ENCODE data around the gene BBS9. TPM values are rescaled to one million over a fixed set of nuclear protein-coding genes. Genes with fewer than 3 reads are reported as not detected.

BBS9 gene
- total RNA-seq, 6 experiments from 2014 or later: 3.0 to 8.0 (median 6.6) TPM

DNA sequence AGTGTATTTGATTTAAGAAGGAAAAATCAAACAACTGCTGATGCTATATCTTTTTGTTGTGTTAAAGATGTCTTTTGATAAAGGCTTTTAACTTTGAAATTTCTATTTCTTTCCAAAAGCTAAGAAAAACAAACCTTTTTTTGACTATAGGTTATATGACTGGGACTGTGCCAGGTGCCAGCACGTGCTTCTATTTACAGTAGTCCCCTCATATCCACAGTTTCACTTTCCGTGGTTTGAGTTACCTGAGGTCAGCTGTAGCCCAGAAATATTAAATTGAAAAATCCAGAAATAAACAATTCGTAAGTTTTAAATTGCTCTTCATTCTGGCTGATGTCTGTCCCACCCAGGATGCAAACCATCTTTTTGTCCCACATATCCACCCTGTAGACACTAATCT, 104.3 kb downstream of the BBS9 start:
- TF ChIP-seq POLR2A (IDR thresholded peaks at IDR 0.05): no peak
- Histone ChIP-seq H3K27ac (no peak overlapping the region), H3K4me1 (no peaks in the 10 kb centered on the region), H3K4me3 (no peak overlapping the region), H3K9me3 (no peaks in the 10 kb centered on the region), H3K36me3 (no peaks in the 10 kb centered on the region), H3K27me3 (no peaks in the 10 kb centered on the region)
- 21% methylated on average over 3 of the region's 3 CpGs for WGBS (ENCODE audit: insufficient coverage, low coverage, low lambda C conversion rate, missing lambda C conversion rate)
- peak in 1 of 4 donors; percentile 28 for ATAC-seq
- intact Hi-C loops (cut with DNase I): no loop called here
- no peak for DNase-seq

DNA sequence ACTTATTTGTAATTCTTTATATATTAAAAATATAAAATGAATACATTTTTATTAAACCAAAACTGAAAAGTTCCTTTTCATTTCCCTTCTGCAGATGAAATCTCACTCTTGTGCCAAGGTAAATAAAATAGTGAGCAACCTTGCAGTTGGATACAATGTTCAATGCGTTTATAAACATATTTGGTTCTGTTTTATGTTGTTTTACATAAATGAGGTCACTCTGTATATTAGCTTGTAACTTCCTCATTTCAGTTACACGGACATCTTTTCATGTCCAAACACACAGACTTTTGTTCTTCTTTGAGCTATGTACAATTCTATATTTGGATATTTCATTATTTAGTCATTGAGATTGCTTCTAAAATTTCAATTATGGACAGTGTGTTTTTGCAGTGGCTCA, 107.7 kb downstream of the BBS9 start:
- intact Hi-C loops (cut with DNase I): no loop called here
- H3K27ac ChIP-seq: no peak overlapping the region
- peak in 3 of 4 donors; percentile 52 to 81 (median 54) for ATAC-seq

GRCh38 chr7:33243319-33243881, 114.0 kb downstream of the BBS9 start:
- H3K4me1 ChIP-seq: no peaks in the 10 kb centered on the region
- no peaks in the 10 kb centered on the region for H3K9me3 ChIP-seq
- H3K27ac ChIP-seq: no peak overlapping the region
- DNase-seq (no peak), ATAC-seq (peak; percentile 82 to 92 (median 84))
- whole genome bisulfite sequencing (ENCODE audit: insufficient coverage, low coverage, low lambda C conversion rate, missing lambda C conversion rate): 39% methylated on average over 2 of the region's 2 CpGs
- H3K4me3 ChIP-seq: no peak overlapping the region
- H3K27me3 ChIP-seq: no peaks in the 10 kb centered on the region
- H3K36me3 ChIP-seq: no peaks in the 10 kb centered on the region
- intact Hi-C loops (cut with DNase I): no loop called here
- TF ChIP-seq, protein P1, sequence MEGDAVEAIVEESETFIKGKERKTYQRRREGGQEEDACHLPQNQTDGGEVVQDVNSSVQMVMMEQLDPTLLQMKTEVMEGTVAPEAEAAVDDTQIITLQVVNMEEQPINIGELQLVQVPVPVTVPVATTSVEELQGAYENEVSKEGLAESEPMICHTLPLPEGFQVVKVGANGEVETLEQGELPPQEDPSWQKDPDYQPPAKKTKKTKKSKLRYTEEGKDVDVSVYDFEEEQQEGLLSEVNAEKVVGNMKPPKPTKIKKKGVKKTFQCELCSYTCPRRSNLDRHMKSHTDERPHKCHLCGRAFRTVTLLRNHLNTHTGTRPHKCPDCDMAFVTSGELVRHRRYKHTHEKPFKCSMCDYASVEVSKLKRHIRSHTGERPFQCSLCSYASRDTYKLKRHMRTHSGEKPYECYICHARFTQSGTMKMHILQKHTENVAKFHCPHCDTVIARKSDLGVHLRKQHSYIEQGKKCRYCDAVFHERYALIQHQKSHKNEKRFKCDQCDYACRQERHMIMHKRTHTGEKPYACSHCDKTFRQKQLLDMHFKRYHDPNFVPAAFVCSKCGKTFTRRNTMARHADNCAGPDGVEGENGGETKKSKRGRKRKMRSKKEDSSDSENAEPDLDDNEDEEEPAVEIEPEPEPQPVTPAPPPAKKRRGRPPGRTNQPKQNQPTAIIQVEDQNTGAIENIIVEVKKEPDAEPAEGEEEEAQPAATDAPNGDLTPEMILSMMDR (IDR thresholded peaks at IDR 0.05): peak; percentile 54 to 69 (median 64)
- no peak for TF ChIP-seq POLR2A (IDR thresholded peaks at IDR 0.05)

More for the DNA sequence above, 107.7 kb downstream of the BBS9 start:
- H3K9me3 ChIP-seq: no peaks in the 10 kb centered on the region
- no peak for TF ChIP-seq POLR2A (IDR thresholded peaks at IDR 0.05)
- TF ChIP-seq, protein P1 (IDR thresholded peaks at IDR 0.05): no peak
- no peaks in the 10 kb centered on the region for H3K27me3 ChIP-seq
- WGBS (ENCODE audit: insufficient coverage, low coverage, low lambda C conversion rate, missing lambda C conversion rate): 9% methylated on average over 2 of the region's 2 CpGs
- no peak for DNase-seq
- no peaks in the 10 kb centered on the region for H3K4me1 ChIP-seq
- H3K4me3 ChIP-seq: no peak overlapping the region
- H3K36me3 ChIP-seq: no peaks in the 10 kb centered on the region

DNA sequence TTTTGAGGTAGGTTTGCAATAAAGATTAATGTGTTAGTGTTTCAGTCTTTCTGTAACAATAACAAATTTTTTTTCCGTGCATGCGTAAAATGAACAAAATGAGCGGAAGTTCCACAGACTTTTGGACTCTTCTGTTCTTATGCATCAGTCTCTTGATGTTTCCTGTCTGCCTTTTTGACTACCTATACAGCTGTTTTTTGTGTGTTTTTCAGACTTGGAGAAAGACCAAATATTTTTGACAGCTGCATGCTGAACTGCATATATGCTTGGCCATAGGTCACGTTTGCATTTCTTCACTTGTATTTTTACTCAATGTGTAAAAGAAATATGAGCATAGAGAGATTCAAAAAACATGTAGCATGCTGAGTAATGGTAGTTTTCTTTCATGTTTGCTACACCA, 119.3 kb downstream of the BBS9 start:
- no peak for ATAC-seq
- H3K27ac ChIP-seq: no peak overlapping the region
- TF ChIP-seq POLR2A (IDR thresholded peaks at IDR 0.05): no peak
- TF ChIP-seq, protein P1 (IDR thresholded peaks at IDR 0.05): no peak
- WGBS (ENCODE audit: insufficient coverage, low coverage, low lambda C conversion rate, missing lambda C conversion rate): 85% methylated on average over 4 of the region's 4 CpGs
- H3K36me3 ChIP-seq: no peaks in the 10 kb centered on the region
- no peaks in the 10 kb centered on the region for H3K27me3 ChIP-seq
- no peaks in the 10 kb centered on the region for H3K4me1 ChIP-seq
- H3K9me3 ChIP-seq: no peaks in the 10 kb centered on the region
- H3K4me3 ChIP-seq: no peak overlapping the region
- intact Hi-C loops (cut with DNase I): no loop called here
- DNase-seq: no peak

- intact Hi-C loops (cut with DNase I): no loop called here
- Histone ChIP-seq H3K4me3 (no peak overlapping the region), H3K27ac (no peak overlapping the region), H3K9me3 (no peaks in the 10 kb centered on the region), H3K4me1 (no peaks in the 10 kb centered on the region), H3K27me3 (no peaks in the 10 kb centered on the region), H3K36me3 (no peaks in the 10 kb centered on the region)
- TF ChIP-seq, protein P1 (IDR thresholded peaks at IDR 0.05): no peak
- TF ChIP-seq POLR2A (IDR thresholded peaks at IDR 0.05): no peak
- ATAC-seq (no peak), DNase-seq (no peak)
Observed at GRCh38 chr7:33250421-33250871, 121.1 kb downstream of the BBS9 start.

All from right lobe of liver (tissue), 6 donors.